ENCODE measurements around the gene SAMHD1. TPM values are rescaled to one million over a fixed set of nuclear protein-coding genes. Genes with fewer than 3 reads are reported as not detected.
"Not testable (repeated sequence)": the region's sequence is repeated elsewhere in the genome, so short reads cannot be mapped to it uniquely, and the experiment has no call there.

Gene SAMHD1
- total RNA-seq, 3 donors from 2014 or later (not counting 1 experiment from before 2014, with no cell fraction given), result 237 to 279 (median 270) TPM

DNA sequence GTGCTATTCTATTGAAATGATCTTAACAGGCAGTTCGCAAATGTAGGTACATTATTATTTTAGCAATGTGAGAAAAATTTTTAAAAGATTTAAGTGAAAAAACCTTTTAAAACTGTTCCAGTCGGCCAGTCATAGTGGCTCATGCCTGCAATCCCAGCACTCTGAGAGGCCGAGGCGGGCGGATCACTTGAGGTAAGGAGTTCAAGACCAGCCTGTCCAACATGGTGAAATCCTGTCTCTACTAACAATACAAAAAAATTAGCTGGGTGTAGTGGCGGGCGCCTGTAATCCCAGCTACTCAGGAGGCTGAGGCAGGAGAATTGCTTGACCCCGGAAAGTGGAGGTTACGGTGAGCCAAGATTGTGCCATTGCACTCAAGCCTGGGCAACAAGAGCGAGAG lies 45.9 kb downstream of the SAMHD1 start:
- H3K27ac ChIP-seq (ENCODE audit: low read length); H3K9me3 Mint-ChIP-seq; intact Hi-C loops (cut with micrococcal nuclease); DNase-seq; H3K4me3 ChIP-seq (ENCODE audit: low read length); ATAC-seq; H3K4me3 Mint-ChIP-seq; H3K9me3 ChIP-seq (ENCODE audit: control insufficient read depth, insufficient read depth, low read length); H3K4me1 ChIP-seq (ENCODE audit: control insufficient read depth, insufficient read depth, low read length); H3K27me3 Mint-ChIP-seq (ENCODE audit: low read depth in 2 of 2); H3K27me3 ChIP-seq (ENCODE audit: control insufficient read depth, insufficient read depth, low read length): not testable (repeated sequence)
- peaks cover 88% of the 10 kb centered on the region for H3K36me3 ChIP-seq (ENCODE audit: control insufficient read depth, insufficient read depth, low read length)
- H3K27ac Mint-ChIP-seq, result peak overlapping the region; percentile 72 to 84
- peaks cover 14 to 24% of the 10 kb centered on the region in 2 donors for H3K4me1 Mint-ChIP-seq
- WGBS (ENCODE audit: insufficient coverage), result 96% methylated on average over 10 of the region's 10 CpGs
- peaks cover 14% of the 10 kb centered on the region for H3K36me3 Mint-ChIP-seq

DNA sequence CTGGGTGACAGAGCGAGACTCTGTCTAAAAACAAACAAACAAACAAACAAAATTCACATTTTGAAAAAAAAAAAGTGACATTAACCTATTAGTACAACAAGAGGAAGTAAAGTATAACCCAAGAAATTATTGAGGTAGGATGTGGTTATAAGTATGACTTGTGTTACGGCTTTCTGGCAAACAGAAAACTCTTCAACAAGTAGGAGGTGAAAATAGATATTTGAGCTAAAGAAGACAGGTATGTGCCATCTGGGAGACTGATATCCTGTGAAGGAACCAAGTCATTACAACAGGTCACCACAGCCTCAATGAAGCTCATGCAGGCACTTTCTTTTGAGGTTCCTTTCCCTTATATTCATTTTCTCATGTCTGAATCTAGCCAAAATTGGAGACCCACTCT lies 46.8 kb downstream of the SAMHD1 start:
- Histone ChIP-seq H3K9me3 (ENCODE audit: control insufficient read depth, insufficient read depth, low read length) (no peaks in the 10 kb centered on the region), H3K27ac (ENCODE audit: low read length) (peak overlapping the region; percentile 3), H3K27me3 (ENCODE audit: control insufficient read depth, insufficient read depth, low read length) (no peaks in the 10 kb centered on the region), H3K4me1 (ENCODE audit: control insufficient read depth, insufficient read depth, low read length) (peaks cover 4% of the 10 kb centered on the region), H3K36me3 (ENCODE audit: control insufficient read depth, insufficient read depth, low read length) (peaks cover 88% of the 10 kb centered on the region), H3K4me3 (ENCODE audit: low read length) (no peak overlapping the region)
- Mint-ChIP-seq H3K4me3 (peak overlapping the region; percentile 49), H3K4me1 (peaks cover 14 to 24% of the 10 kb centered on the region in 2 donors), H3K9me3 (no peaks in the 10 kb centered on the region), H3K27me3 (ENCODE audit: low read depth in 2 of 2) (no peaks in the 10 kb centered on the region), H3K36me3 (peaks cover 14% of the 10 kb centered on the region), H3K27ac (peak overlapping the region; percentile 75 to 84)
- TF ChIP-seq, protein P1, sequence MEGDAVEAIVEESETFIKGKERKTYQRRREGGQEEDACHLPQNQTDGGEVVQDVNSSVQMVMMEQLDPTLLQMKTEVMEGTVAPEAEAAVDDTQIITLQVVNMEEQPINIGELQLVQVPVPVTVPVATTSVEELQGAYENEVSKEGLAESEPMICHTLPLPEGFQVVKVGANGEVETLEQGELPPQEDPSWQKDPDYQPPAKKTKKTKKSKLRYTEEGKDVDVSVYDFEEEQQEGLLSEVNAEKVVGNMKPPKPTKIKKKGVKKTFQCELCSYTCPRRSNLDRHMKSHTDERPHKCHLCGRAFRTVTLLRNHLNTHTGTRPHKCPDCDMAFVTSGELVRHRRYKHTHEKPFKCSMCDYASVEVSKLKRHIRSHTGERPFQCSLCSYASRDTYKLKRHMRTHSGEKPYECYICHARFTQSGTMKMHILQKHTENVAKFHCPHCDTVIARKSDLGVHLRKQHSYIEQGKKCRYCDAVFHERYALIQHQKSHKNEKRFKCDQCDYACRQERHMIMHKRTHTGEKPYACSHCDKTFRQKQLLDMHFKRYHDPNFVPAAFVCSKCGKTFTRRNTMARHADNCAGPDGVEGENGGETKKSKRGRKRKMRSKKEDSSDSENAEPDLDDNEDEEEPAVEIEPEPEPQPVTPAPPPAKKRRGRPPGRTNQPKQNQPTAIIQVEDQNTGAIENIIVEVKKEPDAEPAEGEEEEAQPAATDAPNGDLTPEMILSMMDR (IDR thresholded peaks at IDR 0.05), result no peak
- intact Hi-C loops (cut with micrococcal nuclease), result no loop called here
- WGBS (ENCODE audit: insufficient coverage), result 13% methylated on average over 1 of the region's 2 CpGs
- no peak for DNase-seq
- ATAC-seq, result peak in 1 of 3 donors; percentile 20

DNA sequence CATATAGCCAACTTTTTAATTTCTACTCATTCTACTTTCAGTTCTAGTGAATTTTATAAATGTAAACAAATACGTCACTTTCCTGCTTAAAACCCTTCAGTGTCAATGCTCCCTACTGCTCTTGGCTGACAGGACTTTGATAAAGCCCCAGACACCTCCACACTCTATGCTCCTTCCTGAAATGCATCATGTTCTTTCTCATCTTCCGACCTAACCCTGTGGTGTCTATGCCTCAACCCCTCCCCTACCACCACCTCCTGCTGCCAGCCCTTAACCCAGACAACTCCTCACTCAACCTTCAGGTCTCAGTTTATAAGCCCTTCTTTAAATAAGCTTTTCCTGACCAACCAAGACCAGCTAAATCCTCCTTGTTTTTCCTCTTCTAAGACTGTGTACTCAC lies 56.5 kb downstream of the SAMHD1 start:
- no peak overlapping the region for H3K4me3 Mint-ChIP-seq
- Histone ChIP-seq H3K27me3 (ENCODE audit: control insufficient read depth, insufficient read depth, low read length) (no peaks in the 10 kb centered on the region), H3K4me3 (ENCODE audit: low read length) (no peak overlapping the region), H3K27ac (ENCODE audit: low read length) (no peak overlapping the region), H3K36me3 (ENCODE audit: control insufficient read depth, insufficient read depth, low read length) (peaks cover 92% of the 10 kb centered on the region), H3K9me3 (ENCODE audit: control insufficient read depth, insufficient read depth, low read length) (no peaks in the 10 kb centered on the region), H3K4me1 (ENCODE audit: control insufficient read depth, insufficient read depth, low read length) (no peaks in the 10 kb centered on the region)
- intact Hi-C loops (cut with micrococcal nuclease), result no loop called here
- DNase-seq (no peak), ATAC-seq (no peak)
- peaks cover 7 to 14% of the 10 kb centered on the region in 2 donors for H3K4me1 Mint-ChIP-seq
- 91% methylated on average over 2 of the region's 2 CpGs for WGBS (ENCODE audit: insufficient coverage)
- TF ChIP-seq, protein P1 (IDR thresholded peaks at IDR 0.05), result no peak
- H3K27me3 Mint-ChIP-seq (ENCODE audit: low read depth in 2 of 2), result no peaks in the 10 kb centered on the region
- H3K36me3 Mint-ChIP-seq, result peaks cover 19% of the 10 kb centered on the region
- peak overlapping the region; percentile 68 to 84 for H3K27ac Mint-ChIP-seq
- no peaks in the 10 kb centered on the region for H3K9me3 Mint-ChIP-seq

DNA sequence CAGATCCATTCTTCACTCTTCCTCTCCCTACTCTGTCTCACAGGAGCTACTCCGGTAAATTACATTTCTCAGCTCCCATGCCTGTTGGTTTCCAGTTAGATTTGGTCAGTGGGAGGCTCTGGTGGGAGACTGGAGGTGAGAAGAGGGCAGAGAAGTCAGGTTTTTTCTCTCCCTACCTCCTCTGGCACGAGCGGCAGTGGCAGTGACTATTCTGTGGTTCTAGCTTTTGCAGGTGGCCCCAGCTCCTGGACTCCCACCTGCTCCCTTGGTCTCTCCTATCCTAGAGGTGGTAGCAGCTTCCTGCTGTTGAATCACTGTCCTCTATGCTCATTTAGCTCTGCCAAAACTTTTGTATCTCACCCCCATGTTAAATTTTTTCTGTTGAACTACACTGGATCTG lies 57.7 kb downstream of the SAMHD1 start:
- Mint-ChIP-seq H3K27me3 (ENCODE audit: low read depth in 2 of 2) (no peaks in the 10 kb centered on the region), H3K27ac (peak overlapping the region; percentile 29 to 38), H3K4me1 (peaks cover 7 to 14% of the 10 kb centered on the region in 2 donors), H3K9me3 (no peaks in the 10 kb centered on the region), H3K4me3 (no peak overlapping the region), H3K36me3 (peaks cover 26% of the 10 kb centered on the region)
- DNase-seq, result no peak
- TF ChIP-seq, protein P1 (IDR thresholded peaks at IDR 0.05), result no peak
- Histone ChIP-seq H3K27ac (ENCODE audit: low read length) (no peak overlapping the region), H3K4me3 (ENCODE audit: low read length) (no peak overlapping the region), H3K9me3 (ENCODE audit: control insufficient read depth, insufficient read depth, low read length) (no peaks in the 10 kb centered on the region), H3K27me3 (ENCODE audit: control insufficient read depth, insufficient read depth, low read length) (no peaks in the 10 kb centered on the region), H3K4me1 (ENCODE audit: control insufficient read depth, insufficient read depth, low read length) (no peaks in the 10 kb centered on the region), H3K36me3 (ENCODE audit: control insufficient read depth, insufficient read depth, low read length) (peaks cover 90% of the 10 kb centered on the region)
- no peak for ATAC-seq
- intact Hi-C loops (cut with micrococcal nuclease), result no loop called here
- WGBS (ENCODE audit: insufficient coverage), result 88% methylated on average over 2 of the region's 3 CpGs

Measured in natural killer cell (primary cell).